Activated CD4-positive, alpha-beta T cell treated with anti-CD3 and anti-CD28 coated beads, Interleukin-2, amount 50 U/mL, for 1 hour (primary cell): ENCODE results near the gene LSM2.
"Not testable (repeated sequence)": the region's sequence is repeated elsewhere in the genome, so short reads cannot be mapped to it uniquely, and the experiment has no call there.

Source experiments
- DNase-seq: peaks from one replicate; pipeline ENCODE4 v3.0.0-alpha.2; 2020

LSM2 gene

GRCh38 chr6:31826793-31827285 lies 20.1 kb upstream of the LSM2 start:
- DNase-seq = no peak

GRCh38 chr6:31825553-31825952 lies 18.8 kb upstream of the LSM2 start:
- no peak for DNase-seq

- not testable (repeated sequence) for DNase-seq
These were observed 16.9 kb upstream of the LSM2 start for GRCh38 chr6:31823592-31824196.

GRCh38 chr6:31822036-31822821 lies 15.5 kb upstream of the LSM2 start:
- DNase-seq = peak; percentile 45

- DNase-seq = peak; percentile 30
These were observed 14.7 kb upstream of the LSM2 start for GRCh38 chr6:31821301-31822035.

GRCh38 chr6:31820399-31820798 lies 13.6 kb upstream of the LSM2 start:
- not testable (repeated sequence) for DNase-seq

- DNase-seq = no peak
These were observed 13.1 kb upstream of the LSM2 start for GRCh38 chr6:31819871-31820299.

GRCh38 chr6:31817929-31818511 lies 11.3 kb upstream of the LSM2 start:
- DNase-seq = not testable (repeated sequence)

GRCh38 chr6:31817133-31817928 lies 10.6 kb upstream of the LSM2 start:
- not testable (repeated sequence) for DNase-seq

- DNase-seq = peak; percentile 40
These were observed 8.5 kb upstream of the LSM2 start, which contains the start of the genes HSPA1A and HSPA1L for GRCh38 chr6:31815025-31815838. HSPA1A (plus strand) TSS chr6:31815543; CDS start chr6:31815757, 214 bp downstream. HSPA1L (minus strand) TSS chr6:31815283; CDS start chr6:31811972, 3,311 bp downstream.

GRCh38 chr6:31814677-31815024 lies 7.9 kb upstream of the LSM2 start:
- peak; percentile 54 for DNase-seq

- no peak for DNase-seq
These were observed 6.7 kb upstream of the LSM2 start for GRCh38 chr6:31813465-31813849.

GRCh38 chr6:31811645-31812044 lies 4.9 kb upstream of the LSM2 start:
- DNase-seq = no peak

GRCh38 chr6:31808599-31808998 lies 1.8 kb upstream of the LSM2 start:
- DNase-seq = not testable (repeated sequence)

- no peak for DNase-seq
These were observed 762 bp downstream of the LSM2 start for GRCh38 chr6:31805939-31806469.

GRCh38 chr6:31801031-31801927 lies 5.5 kb downstream of the LSM2 start:
- DNase-seq = not testable (repeated sequence)

GRCh38 chr6:31799781-31800180 lies 7.0 kb downstream of the LSM2 start:
- DNase-seq = no peak

- DNase-seq = peak; percentile 19
These were observed 9.2 kb downstream of the LSM2 start for GRCh38 chr6:31797588-31797987.

- DNase-seq = no peak
These were observed 9.8 kb downstream of the LSM2 start for GRCh38 chr6:31796993-31797385.
